Measurements from ENCODE around the gene LGALS12.

- TF ChIP-seq, protein P1, sequence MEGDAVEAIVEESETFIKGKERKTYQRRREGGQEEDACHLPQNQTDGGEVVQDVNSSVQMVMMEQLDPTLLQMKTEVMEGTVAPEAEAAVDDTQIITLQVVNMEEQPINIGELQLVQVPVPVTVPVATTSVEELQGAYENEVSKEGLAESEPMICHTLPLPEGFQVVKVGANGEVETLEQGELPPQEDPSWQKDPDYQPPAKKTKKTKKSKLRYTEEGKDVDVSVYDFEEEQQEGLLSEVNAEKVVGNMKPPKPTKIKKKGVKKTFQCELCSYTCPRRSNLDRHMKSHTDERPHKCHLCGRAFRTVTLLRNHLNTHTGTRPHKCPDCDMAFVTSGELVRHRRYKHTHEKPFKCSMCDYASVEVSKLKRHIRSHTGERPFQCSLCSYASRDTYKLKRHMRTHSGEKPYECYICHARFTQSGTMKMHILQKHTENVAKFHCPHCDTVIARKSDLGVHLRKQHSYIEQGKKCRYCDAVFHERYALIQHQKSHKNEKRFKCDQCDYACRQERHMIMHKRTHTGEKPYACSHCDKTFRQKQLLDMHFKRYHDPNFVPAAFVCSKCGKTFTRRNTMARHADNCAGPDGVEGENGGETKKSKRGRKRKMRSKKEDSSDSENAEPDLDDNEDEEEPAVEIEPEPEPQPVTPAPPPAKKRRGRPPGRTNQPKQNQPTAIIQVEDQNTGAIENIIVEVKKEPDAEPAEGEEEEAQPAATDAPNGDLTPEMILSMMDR (conservative IDR thresholded peaks at IDR 0.05; ENCODE audit: low read length) = no peak
- TF ChIP-seq EZH2phosphoT487 (IDR thresholded peaks at IDR 0.05; ENCODE audit: borderline replicate concordance) = no peak
Observed at GRCh38 chr11:63535734-63536133, 29.9 kb downstream of the LGALS12 start.

All from Loucy (cell line).